Measurements from ENCODE around the gene LRTM2.

LRTM2 gene

GRCh38 chr12:1839956-1840951, 19.9 kb downstream of the LRTM2 start:
- no peak for TF ChIP-seq CTCF (IDR thresholded peaks at IDR 0.05; ENCODE audit: low read depth, low read length, missing control alignments)
- in situ Hi-C loops (cut with HindIII; ENCODE audit: low sequenced_read_pairs), result no loop called here

GRCh38 chr12:1840981-1841425, 20.6 kb downstream of the LRTM2 start:
- no peak for DNase-seq (ENCODE audit: low read depth)
- no peak overlapping the region for H3K4me3 ChIP-seq (ENCODE audit: low read depth, low read length)
- in situ Hi-C loops (cut with HindIII; ENCODE audit: low sequenced_read_pairs), result no loop called here
- no peak for TF ChIP-seq CTCF (IDR thresholded peaks at IDR 0.05; ENCODE audit: low read depth, low read length, missing control alignments)

More at GRCh38 chr12:1839956-1840951, 19.9 kb downstream of the LRTM2 start:
- no peak for DNase-seq (ENCODE audit: low read depth)
- H3K4me3 ChIP-seq (ENCODE audit: low read depth, low read length), result no peak overlapping the region

GRCh38 chr12:1841586-1842182, 21.3 kb downstream of the LRTM2 start:
- DNase-seq (ENCODE audit: low read depth), result no peak
- in situ Hi-C loops (cut with HindIII; ENCODE audit: low sequenced_read_pairs), result no loop called here
- no peak overlapping the region for H3K4me3 ChIP-seq (ENCODE audit: low read depth, low read length)
- no peak for TF ChIP-seq CTCF (IDR thresholded peaks at IDR 0.05; ENCODE audit: low read depth, low read length, missing control alignments)

GRCh38 chr12:1842183-1842904, 22.0 kb downstream of the LRTM2 start:
- in situ Hi-C loops (cut with HindIII; ENCODE audit: low sequenced_read_pairs), result no loop called here
- no peak overlapping the region for H3K4me3 ChIP-seq (ENCODE audit: low read depth, low read length)
- no peak for DNase-seq (ENCODE audit: low read depth)
- no peak for TF ChIP-seq CTCF (IDR thresholded peaks at IDR 0.05; ENCODE audit: low read depth, low read length, missing control alignments)

GRCh38 chr12:1842905-1843640, 22.7 kb downstream of the LRTM2 start:
- no peak for DNase-seq (ENCODE audit: low read depth)
- no peak for TF ChIP-seq CTCF (IDR thresholded peaks at IDR 0.05; ENCODE audit: low read depth, low read length, missing control alignments)
- no peak overlapping the region for H3K4me3 ChIP-seq (ENCODE audit: low read depth, low read length)
- in situ Hi-C loops (cut with HindIII; ENCODE audit: low sequenced_read_pairs), result no loop called here

GRCh38 chr12:1843641-1844005, 23.3 kb downstream of the LRTM2 start:
- in situ Hi-C loops (cut with HindIII; ENCODE audit: low sequenced_read_pairs), result no loop called here
- no peak overlapping the region for H3K4me3 ChIP-seq (ENCODE audit: low read depth, low read length)
- no peak for DNase-seq (ENCODE audit: low read depth)
- TF ChIP-seq CTCF (IDR thresholded peaks at IDR 0.05; ENCODE audit: low read depth, low read length, missing control alignments), result no peak

Data from astrocyte of the cerebellum (primary cell).